Panc1 (cell line): Measurements from ENCODE around the gene GIGYF1.

Source experiments
- CTCF ChIP-seq: fragments of 450-650 bp; IDR thresholded peaks from 2 replicates; pipeline ENCODE4 v1.5.1; 2017; ENCODE audit warnings: mild to moderate bottlenecking
- POLR2AphosphoS5 ChIP-seq: IDR thresholded peaks from 2 replicates; pipeline ENCODE4 v1.6.1; 2012; ENCODE audit warnings: mild to moderate bottlenecking, low read depth, low read length, moderate library complexity

GRCh38 chr7:100673302-100673941, 20.6 kb downstream of the GIGYF1 start, which contains the start of gene GNB2:
- TF ChIP-seq CTCF (no peak), POLR2AphosphoS5 (peak; percentile 80)
